Neural cell (in vitro differentiated cells): Measurements from ENCODE around the gene ACTR3C. TPM values are rescaled to one million over a fixed set of nuclear protein-coding genes. Genes with fewer than 3 reads are reported as not detected.

Experiments
- H2AFZ ChIP-seq: fragments of 200-600, 300-800 bp; sonication (generic), shearing (Covaris generic); 2 replicates; pipeline ENCODE4 v1.6.0; 2014; ENCODE audit warnings: low read depth, mild to moderate bottlenecking, antibody characterized with exemption, low read length, moderate library complexity
- H3F3A ChIP-seq: fragments of 200-600 bp; shearing (Covaris generic); 2 replicates; pipeline ENCODE4 v1.6.1; 2016; ENCODE audit warnings: mild to moderate bottlenecking, moderate library complexity, mixed read lengths, antibody characterized with exemption, low read length; ENCODE audit not compliant: insufficient read depth, poor library complexity, severe bottlenecking
- H3K27ac ChIP-seq: fragments of 200-600, 300-800 bp; sonication (generic), shearing (Covaris generic); 2 replicates; pipeline ENCODE4 v1.5.1; 2014; ENCODE audit warnings: mild to moderate bottlenecking, low read length, moderate library complexity
- H3K27me3 ChIP-seq: fragments of 300-800, 200-600 bp; sonication (generic), shearing (Covaris generic); 2 replicates; pipeline ENCODE4 v1.6.0; 2014; ENCODE audit warnings: mild to moderate bottlenecking, low read depth, low read length, moderate library complexity; ENCODE audit not compliant: insufficient read depth
- H3K36me3 ChIP-seq: fragments of 300-800, 200-600 bp; sonication (generic), shearing (Covaris generic); 2 replicates; pipeline ENCODE4 v1.5.1; 2014; ENCODE audit warnings: mild to moderate bottlenecking, antibody characterized with exemption, low read length, moderate library complexity; ENCODE audit not compliant: insufficient read depth
- H3K4me2 ChIP-seq: fragments of 300-800, 200-600 bp; sonication (generic), shearing (Covaris generic); 2 replicates; pipeline ENCODE4 v1.6.0; 2014; ENCODE audit warnings: mild to moderate bottlenecking, low read length
- H3K4me3 ChIP-seq: fragments of 300-800, 200-600 bp; sonication (generic), shearing (Covaris generic); 2 replicates; pipeline ENCODE4 v1.5.1; 2014; ENCODE audit warnings: mild to moderate bottlenecking, low read length, moderate library complexity
- H3K79me2 ChIP-seq: fragments of 200-600 bp; shearing (Covaris generic); replicated peaks from 2 replicates; pipeline ENCODE4 v1.6.0; 2014; ENCODE audit warnings: mild to moderate bottlenecking, low read length, moderate library complexity; ENCODE audit not compliant: insufficient read depth
- H3K9ac ChIP-seq: fragments of 300-800, 200-600 bp; sonication (generic), shearing (Covaris generic); 2 replicates; pipeline ENCODE4 v1.6.1; 2016; ENCODE audit warnings: mild to moderate bottlenecking, low read length, mixed read lengths
- H3K9me2 ChIP-seq: fragments of 200-600 bp; shearing (Covaris generic); 2 replicates; pipeline ENCODE4 v1.6.1; 2016; ENCODE audit warnings: mild to moderate bottlenecking, low read length, mixed read lengths; ENCODE audit not compliant: insufficient read depth
- H3K9me3 ChIP-seq: fragments of 200-600, 300-800 bp; sonication (generic), shearing (Covaris generic); 2 replicates; pipeline ENCODE4 v1.6.1; 2016; ENCODE audit warnings: mild to moderate bottlenecking, mixed run types, low read length, moderate library complexity, mixed read lengths
- H4K20me1 ChIP-seq: fragments of 200-600 bp; shearing (Covaris generic); 2 replicates; pipeline ENCODE4 v1.6.1; 2016; ENCODE audit warnings: mild to moderate bottlenecking, mixed run types; ENCODE audit not compliant: insufficient read depth
- CTCF ChIP-seq: fragments of 450-650 bp; IDR thresholded peaks from 2 replicates; pipeline ENCODE4 v1.5.1; 2014; ENCODE audit warnings: antibody characterized with exemption, mild to moderate bottlenecking, moderate library complexity; ENCODE audit not compliant: poor library complexity, severe bottlenecking
- EP300 ChIP-seq: fragments of 450-650 bp; conservative IDR thresholded peaks from 2 replicates; pipeline ENCODE4 v1.6.1; 2014; ENCODE audit warnings: antibody characterized with exemption, mild to moderate bottlenecking, moderate library complexity; ENCODE audit not compliant: poor library complexity, severe bottlenecking
- EZH2 ChIP-seq: fragments of 200-600, 300-800 bp; shearing (Covaris generic), sonication (generic); IDR thresholded peaks from 2 replicates; pipeline ENCODE4 v1.6.1; 2014; ENCODE audit warnings: antibody characterized with exemption, low read length, borderline replicate concordance, mild to moderate bottlenecking; ENCODE audit not compliant: insufficient read depth, poor library complexity, severe bottlenecking
- MXI1 ChIP-seq: fragments of 450-650 bp; conservative IDR thresholded peaks from 2 replicates; pipeline ENCODE4 v1.6.1; 2014; ENCODE audit warnings: antibody characterized with exemption, mild to moderate bottlenecking; ENCODE audit not compliant: poor library complexity, severe bottlenecking
- POLR2AphosphoS5 ChIP-seq: IDR thresholded peaks from 2 replicates; pipeline ENCODE4 v1.6.1; 2012
- RAD21 ChIP-seq: fragments of 450-650 bp; conservative IDR thresholded peaks from 2 replicates; pipeline ENCODE4 v1.6.1; 2014; ENCODE audit warnings: antibody characterized with exemption, mild to moderate bottlenecking, moderate library complexity
- REST ChIP-seq: IDR thresholded peaks from 2 replicates; pipeline ENCODE4 v1.6.1; 2012; ENCODE audit warnings: borderline replicate concordance
- SMC3 ChIP-seq: fragments of 450-650 bp; conservative IDR thresholded peaks from 2 replicates; pipeline ENCODE4 v1.6.1; 2014; ENCODE audit warnings: antibody characterized with exemption, mild to moderate bottlenecking, moderate library complexity; ENCODE audit not compliant: poor library complexity
- TAF1 ChIP-seq: IDR thresholded peaks from 2 replicates; pipeline ENCODE4 v1.6.1; 2012; ENCODE audit warnings: low read depth
- polyA plus RNA-seq: library from polyadenylated mRNA; depleted of rRNA; stranded (reverse); fragments of >200 nt; gene quantifications from 2 replicates; pipeline ENCODE4 v1.2.3, GENCODE V29; 2014

Gene ACTR3C
- polyA plus RNA-seq, 1 donor from 2014 or later, result not detected

GRCh38 chr7:150343225-150343624 is 19.9 kb upstream of the ACTR3C start:
- Histone ChIP-seq H3K4me2 (no peak overlapping the region), H3F3A (no peaks in the 10 kb centered on the region), H3K36me3 (no peaks in the 10 kb centered on the region), H3K79me2 (no peaks in the 10 kb centered on the region), H2AFZ (no peak overlapping the region), H3K4me3 (no peak overlapping the region), H4K20me1 (no peaks in the 10 kb centered on the region), H3K27ac (no peak overlapping the region), H3K9me2 (no peaks in the 10 kb centered on the region), H3K27me3 (peaks cover 39% of the 10 kb centered on the region), H3K9me3 (peaks cover 3% of the 10 kb centered on the region), H3K9ac (no peak overlapping the region)
- TF ChIP-seq POLR2AphosphoS5, result no peak
- no peak for TF ChIP-seq TAF1

- Histone ChIP-seq H3K27ac (no peak overlapping the region), H3F3A (no peaks in the 10 kb centered on the region), H3K27me3 (peaks cover 39% of the 10 kb centered on the region), H3K79me2 (no peaks in the 10 kb centered on the region), H3K9me3 (no peaks in the 10 kb centered on the region), H3K4me3 (no peak overlapping the region), H3K9me2 (no peaks in the 10 kb centered on the region), H4K20me1 (no peaks in the 10 kb centered on the region), H3K9ac (no peak overlapping the region), H3K4me2 (no peak overlapping the region), H2AFZ (no peak overlapping the region), H3K36me3 (no peaks in the 10 kb centered on the region)
- TF ChIP-seq TAF1 (no peak), SMC3 (no peak), POLR2AphosphoS5 (no peak), EP300 (no peak), RAD21 (no peak), MXI1 (no peak), REST (no peak), CTCF (no peak), EZH2 (no peak)
Measured at GRCh38 chr7:150342121-150342408, 18.7 kb upstream of the ACTR3C start.
